ENCODE measurements around the gene ADCY10.

The ADCY10 gene

DNA sequence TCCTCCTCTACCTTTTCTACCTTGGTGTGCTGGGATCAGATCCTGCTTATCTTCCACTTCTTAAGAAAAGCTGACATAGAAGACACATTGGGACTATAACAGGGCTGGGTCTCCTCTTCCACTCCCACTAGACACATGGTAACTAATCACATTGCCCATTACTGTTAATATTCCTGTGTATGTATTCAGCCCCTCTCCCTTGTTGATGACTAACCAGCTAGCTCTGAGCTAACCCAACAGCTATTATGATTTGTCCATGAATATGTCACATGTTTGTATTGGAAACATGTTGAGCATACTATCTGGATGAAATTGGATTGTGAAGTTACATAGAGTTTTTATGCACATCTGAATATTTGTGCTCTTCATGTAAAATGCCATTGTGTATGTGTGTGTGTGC, 139.2 kb downstream of the ADCY10 start:
- DNase-seq: no peak

- no peak for DNase-seq
These were observed 140.4 kb downstream of the ADCY10 start for GRCh38 chr1:167773516-167773915.

DNA sequence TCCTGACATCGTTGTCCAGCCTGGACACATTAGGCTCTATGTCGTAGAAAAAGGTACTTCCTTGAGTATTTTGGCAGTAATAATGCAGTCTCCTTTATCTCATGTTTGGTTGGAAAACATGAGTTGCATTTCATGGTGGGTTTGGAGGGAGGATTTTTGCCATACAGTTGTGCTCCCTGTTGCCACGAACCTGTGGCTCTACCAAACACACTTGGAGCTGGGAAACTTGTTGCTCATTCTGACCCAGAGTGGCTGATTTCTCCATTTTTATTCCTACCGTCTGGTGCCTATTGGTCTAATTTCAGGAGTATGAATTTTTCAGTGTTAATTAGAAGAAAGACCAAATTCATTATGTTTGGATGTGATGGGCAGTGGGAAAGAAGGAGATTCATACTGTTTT, 141.5 kb downstream of the ADCY10 start:
- no peak for DNase-seq

GRCh38 chr1:167770127-167770526, 143.8 kb downstream of the ADCY10 start:
- DNase-seq: no peak

GRCh38 chr1:167767761-167768160, 146.2 kb downstream of the ADCY10 start:
- DNase-seq: no peak

GRCh38 chr1:167766538-167766937, 147.4 kb downstream of the ADCY10 start:
- no peak for DNase-seq

- DNase-seq: no peak
These were observed 148.4 kb downstream of the ADCY10 start for GRCh38 chr1:167765496-167765895.

- DNase-seq: no peak
These were observed 149.2 kb downstream of the ADCY10 start for GRCh38 chr1:167764458-167765330.

GRCh38 chr1:167763525-167764220, 150.3 kb downstream of the ADCY10 start:
- no peak for DNase-seq

- DNase-seq: no peak
These were observed 151.7 kb downstream of the ADCY10 start for GRCh38 chr1:167762061-167762746.

- DNase-seq: no peak
These were observed 152.5 kb downstream of the ADCY10 start for GRCh38 chr1:167761400-167761799.
